Stimulated activated naive CD4-positive, alpha-beta T cell (primary cell): Measurements from ENCODE around the gene CD6.

Experiments used
- DNase-seq, 6 experiments: peaks; one replicate each; lab custom pipeline; 2025; lab: John Stamatoyannopoulos, UW

Gene CD6

DNA sequence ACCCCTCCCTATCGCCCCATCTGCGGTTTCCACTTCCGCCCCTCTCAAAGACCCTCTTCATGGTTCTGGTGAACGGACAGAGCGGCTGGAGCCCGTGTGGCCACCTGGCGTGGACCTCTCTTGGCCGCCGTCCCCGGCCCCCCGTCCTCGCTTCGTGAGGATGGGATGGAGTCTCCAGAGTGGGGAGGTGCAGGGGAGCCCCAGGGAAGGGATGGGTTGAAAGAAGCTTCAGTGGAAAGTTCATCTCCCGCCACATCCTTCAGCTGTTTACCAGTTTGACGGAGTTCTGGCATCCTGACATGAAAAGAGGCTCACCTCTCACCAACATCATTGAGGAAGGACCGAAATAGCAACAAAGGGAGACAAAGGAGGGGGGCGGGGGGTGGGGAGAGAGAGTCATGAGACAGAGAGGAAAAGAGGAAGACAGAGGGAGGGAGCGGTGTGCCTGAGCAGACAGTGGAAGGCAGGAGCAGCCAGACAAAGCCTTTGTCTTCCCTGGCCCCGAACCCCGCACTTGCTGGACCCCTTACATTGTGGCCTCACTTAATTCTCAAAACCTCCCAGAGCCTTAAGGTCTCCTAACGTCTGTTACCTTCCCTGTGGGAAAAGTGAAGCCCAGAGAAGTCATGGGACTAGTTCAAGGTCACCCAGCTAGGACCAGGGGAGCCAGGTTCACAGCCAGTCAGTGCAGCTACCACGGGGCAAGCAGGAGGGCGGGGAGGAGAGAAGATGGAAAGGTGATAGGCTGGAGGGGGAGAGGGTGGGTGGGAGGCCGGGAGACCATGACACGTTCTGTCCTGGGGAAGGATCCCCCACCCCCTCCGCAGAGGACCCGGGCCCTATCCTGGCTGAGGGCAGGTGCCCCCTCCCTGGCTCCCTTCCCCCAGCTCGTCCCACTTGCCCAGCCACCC is 54.9 kb downstream of the CD6 start:
- DNase-seq, result peak; percentile 69 to 92 (median 83)

DNA sequence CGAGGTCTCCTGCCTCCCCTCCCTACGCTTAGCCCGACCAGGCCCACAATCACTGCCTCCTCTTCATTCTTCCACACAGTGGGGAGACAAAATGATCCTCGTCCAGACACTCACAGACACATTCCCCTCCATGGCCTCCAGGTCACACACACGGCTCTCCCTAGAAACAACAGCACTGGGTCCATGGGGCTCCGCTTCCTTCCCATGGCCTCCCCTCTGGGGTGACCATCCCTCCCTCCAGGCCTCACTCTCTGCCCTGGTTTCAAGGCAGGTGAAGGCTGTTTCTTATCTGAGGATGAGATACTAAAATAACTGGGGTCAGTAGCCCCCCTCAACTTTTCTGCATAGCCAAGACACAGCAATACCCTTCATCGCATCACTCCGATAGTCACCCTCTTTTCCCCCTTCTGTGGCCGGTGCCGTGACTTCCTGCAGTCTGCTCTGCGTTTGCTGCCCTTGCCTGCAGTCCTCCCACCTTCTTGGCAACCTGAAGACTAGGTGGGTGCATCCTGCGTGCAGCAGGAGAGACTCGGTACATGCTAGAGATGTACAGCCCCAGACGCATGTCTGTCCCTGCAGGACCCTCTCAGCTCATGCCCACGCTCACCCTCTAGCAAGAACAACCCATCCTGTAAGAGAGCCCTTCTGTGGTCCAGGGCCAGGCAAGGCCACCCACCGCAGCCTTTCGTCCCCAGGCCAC is 55.8 kb downstream of the CD6 start:
- DNase-seq, result peak; percentile 14 to 59 (median 50)

DNA sequence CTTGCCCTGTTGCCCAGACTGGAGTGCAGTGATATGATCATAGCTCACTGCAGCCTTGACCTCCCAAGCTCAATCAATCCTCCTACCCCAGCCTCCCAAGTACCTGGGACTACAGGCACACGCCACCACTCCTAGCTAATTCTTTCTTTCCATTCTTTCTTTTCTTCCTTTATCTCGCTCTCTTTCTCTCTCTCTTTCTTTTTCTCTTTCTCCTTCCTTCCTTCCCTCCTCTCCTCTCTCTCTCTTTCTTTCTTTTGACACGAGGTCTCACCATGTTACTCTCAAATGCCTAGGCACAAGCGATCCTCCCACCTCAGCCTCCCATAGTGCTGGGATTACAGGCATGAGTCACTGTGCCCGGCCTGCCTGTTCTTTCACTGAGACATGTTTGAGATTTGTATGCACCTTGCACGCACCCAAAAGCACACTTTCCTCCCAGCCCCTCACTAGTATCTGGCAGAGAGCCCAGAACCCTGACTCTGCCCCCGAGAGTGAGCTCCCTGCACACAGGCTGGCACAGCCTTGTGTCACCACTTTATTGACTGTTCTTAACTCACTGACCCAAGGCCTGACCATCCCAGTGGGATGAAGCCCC is 56.8 kb downstream of the CD6 start:
- DNase-seq, result peak; percentile 27 to 56 (median 38)

DNA sequence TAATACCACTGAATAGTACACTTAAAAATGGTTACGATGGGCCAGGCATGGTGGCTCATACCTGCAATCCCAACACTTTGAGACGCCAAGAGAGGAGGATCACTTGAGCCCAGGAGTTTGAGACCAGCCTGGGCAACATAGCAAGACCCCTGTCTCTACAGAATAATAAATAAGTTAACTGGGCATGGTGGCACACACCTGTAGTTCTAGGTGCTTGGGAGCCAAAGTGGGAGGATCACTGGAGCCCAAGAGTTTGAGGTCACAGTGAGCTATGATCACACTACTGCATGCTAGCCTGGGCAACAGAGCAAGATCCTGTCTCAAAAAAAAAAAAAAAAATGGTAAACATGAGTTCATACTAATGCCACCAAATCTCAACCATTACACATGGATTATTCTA is 61.3 kb downstream of the CD6 start:
- no peak for DNase-seq

DNA sequence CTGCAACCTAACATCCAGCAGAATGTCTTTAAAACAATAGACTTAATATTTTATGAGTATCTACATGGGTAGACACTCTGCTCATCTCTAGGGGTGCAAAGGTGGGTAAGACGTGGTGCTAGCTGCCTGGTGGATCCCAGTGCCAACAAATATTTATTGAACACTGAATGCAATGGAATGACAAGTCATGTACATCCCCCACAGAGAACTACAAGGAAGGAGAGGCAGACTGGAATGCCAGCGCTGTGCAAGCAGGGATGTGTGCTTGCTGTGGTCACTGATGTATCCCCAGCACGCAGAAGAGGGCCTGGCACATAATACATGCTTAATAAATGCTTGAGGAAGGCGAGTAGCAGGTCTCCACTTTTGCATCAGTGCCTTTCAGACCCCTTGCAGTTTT is 61.9 kb downstream of the CD6 start:
- DNase-seq, result no peak

DNA sequence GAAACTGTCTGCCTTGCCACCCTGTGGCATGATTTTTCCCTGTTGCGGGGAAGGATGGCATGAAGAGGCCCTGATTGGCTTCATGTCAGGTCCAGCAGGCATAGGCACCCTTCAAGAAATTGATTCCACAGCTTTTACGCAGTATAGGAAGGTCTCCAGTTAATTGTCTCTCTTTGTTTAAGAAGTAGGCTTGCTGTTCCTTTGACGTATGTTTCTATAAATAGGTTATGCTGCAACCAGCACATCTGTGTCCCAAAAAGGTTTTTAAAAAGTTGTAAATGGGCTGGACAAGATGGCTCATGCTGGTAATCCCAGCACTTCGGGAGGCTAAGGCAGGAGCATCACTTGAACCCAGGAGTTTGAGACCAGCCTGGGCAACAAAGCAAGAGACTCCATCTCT is 62.6 kb downstream of the CD6 start:
- DNase-seq, result no peak

DNA sequence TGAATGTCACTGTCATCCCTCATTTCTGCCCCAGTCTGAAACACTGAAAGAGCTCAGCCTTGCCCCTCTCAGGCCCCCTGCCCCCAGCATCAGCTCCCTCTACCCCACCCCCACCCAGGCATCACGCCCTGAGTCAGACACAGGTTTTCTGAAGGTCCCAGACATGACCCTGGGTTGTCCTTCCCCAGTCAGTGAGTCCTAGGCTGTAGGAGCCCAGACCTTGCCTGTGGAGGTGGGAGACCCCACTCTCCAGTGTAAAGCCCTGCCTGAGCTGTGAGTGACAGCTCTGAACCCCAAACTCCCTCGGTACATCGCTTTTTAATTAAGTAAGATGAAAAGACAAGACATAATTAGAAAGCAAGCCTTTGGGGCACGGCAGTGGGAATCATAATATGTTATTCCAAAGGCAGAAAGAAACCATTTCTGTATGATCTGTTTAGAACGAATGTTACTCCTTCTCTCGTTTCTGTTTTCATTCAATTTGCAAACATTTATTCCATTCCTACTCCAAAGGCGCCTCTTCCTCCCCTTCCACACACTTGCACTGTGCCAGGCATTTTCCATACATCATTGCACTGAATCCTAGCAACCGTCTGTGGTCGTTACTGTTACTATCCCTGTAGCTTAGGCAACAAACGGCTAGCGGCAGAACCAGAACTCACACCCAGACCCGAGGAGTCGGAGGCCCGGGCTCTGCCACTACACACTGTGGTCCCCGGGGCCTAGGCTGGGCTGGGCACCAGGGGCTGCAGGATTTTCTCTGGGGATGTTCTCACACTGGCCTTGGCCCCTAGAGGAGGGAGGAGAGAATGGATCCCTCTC is 63.4 kb downstream of the CD6 start:
- no peak for DNase-seq

DNA sequence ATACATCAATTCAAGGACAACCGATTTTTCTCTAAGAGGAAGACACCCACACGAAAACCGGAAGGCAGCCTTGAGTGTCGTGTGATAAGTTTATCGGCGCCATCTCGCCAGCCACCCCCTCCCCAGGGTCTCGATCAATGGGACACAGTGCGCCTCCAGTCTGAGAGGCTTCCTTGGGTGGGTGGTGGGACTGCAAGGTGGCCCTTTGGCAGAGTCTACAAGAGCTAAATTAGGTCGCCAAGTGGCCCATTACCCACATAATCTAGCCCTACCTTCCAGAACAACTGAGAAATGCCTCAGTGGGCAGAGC is 64.0 kb downstream of the CD6 start:
- peak in 2 of 6 experiments; percentile 11 to 27 for DNase-seq

DNA sequence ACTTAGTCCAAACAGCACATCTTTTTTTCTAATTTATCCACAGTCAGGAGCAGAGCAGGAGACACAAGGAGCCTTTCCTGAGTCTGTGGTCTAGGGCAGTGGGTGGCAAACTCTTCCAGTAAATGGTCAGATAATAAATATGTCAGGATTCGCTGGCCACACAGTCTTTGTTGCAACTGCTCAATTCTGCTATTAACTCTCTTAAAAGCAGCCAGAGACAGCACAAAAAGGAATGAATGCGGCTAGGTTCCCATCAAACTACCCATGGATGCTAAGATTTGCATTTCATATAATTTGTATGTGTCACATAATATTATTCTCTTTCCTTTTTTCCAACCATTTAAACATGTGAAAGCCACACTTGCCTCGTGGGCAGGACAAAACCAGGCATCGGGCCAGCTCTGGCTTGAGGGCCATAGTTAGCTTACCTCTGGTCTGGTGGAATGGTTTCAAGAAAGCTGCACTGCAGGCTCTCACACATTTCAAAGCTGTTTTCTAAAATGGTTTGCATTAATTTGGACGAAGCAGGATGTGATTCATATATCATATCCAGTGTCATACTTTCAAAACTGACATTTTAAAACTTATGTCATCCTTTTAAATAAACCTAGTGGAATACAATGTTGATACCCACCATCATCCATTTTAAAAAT is 66.1 kb downstream of the CD6 start:
- DNase-seq, result no peak

DNA sequence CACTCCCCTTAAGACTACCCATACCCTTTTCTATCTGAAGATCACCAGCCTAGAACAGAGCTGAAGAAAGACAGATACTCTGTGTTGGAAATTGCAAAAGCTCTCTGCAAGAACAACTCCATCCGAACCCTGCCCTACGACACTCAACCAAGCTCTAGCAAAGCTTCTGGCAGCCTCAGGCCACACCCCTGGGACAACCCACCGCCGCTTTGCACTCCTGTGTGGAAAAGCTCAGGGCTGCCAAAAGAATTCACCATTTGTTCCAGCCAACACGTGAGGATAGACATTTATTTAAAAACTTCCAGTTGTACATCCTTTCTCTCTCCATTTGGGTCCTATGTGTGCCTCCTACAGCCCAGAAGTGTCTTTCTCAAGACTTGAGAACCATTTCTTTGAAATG is 68.4 kb downstream of the CD6 start:
- no peak for DNase-seq

DNA sequence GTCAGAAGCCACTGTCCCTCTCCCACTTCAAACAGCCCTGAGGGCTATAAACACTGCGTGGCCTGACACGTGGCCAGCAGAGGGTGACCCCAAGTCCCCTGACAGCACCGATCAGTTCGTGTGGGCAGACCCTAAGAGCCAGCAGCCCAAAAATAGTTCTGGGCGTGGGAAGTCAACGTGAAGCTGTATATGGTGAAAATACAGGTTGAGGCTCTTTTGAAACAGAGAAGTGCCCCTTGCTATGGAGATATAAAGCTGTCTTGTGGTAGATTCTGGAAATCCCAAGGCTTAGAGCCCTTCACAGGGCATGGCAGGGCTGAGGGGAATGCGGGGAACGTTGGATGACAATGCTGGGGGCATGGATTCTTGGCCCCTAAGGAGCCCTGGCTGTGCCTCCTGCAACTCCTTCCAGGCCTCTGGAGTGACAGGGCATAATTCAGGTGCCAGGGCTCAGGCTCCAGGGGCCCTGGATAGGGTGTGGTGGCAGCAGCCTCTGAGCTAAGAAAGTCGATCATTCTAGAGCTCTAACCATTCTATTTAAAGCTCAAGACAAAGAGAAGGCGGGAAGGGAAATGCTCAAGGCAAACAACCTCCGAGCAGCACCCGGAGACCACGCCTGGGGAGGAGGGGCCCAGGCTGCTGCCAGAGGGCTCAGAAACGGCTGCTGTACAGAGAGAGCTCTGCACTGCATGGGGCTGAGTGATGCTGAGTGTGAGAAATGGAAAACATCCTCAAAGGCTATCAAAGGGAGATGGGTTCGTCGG is 70.5 kb downstream of the CD6 start:
- peak; percentile 76 to 96 (median 88) for DNase-seq

DNA sequence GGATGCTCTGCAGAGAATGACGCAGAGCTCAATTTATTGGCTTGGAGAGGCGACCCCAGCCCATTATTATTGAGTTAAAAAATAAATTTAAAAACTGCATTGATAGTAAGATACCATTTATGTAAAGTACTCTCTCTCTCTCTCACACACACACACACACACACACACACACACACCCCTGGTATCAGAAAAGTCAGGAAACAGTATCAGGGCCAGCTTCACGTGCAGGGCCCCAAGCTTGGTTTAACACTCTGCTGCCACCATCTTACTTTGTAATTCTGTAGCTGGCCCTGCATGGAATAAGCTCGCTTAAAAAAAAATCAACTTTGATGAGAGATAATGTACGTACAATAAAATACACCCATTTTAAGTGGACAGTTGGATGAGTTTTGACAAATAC is 71.1 kb downstream of the CD6 start:
- DNase-seq, result no peak

DNA sequence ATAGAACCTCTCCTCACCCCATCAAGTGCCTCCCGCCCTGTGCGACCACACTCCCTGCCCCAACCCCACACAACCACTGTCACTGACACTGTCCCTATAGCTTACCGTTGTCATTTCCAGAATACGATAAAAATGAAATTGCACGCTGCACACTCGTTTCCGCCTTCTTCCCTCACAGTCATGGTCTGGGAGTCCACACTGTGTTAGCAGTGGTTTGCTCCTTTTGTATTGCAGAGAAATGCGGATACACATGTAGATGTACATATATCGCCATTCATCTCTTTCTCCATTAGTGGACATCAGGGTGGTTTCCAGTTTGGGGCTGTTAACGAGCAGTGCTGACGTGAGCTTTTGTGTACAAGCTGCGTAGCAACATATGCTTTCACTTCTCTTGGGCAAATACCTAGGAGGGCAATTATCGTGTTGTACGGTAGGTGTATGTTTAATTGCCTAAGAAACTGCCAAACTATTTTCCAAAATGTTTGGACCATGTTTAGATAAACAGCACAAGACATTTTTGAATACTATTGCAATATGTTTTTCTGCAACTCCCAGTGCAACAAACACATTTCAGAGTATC is 71.6 kb downstream of the CD6 start:
- no peak for DNase-seq

DNA sequence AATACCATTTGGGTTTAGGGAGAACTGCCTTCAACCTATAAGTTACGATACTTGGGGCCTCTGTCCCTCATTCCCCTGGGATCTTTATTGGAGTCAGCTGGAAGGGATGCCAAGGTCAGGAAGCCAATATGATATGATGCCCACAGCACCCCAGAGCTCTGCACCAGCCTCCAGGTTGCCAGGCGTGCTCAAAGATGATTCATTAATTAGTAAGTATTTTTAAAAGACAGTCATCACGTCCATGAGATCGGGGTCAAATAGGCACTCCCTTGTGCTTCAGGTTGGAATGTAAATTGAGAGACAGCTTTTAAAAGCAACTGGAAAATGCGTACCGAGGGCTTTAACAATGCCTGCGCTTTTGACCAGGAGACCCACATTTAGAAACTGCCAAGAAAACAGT is 73.8 kb downstream of the CD6 start:
- DNase-seq, result no peak

DNA sequence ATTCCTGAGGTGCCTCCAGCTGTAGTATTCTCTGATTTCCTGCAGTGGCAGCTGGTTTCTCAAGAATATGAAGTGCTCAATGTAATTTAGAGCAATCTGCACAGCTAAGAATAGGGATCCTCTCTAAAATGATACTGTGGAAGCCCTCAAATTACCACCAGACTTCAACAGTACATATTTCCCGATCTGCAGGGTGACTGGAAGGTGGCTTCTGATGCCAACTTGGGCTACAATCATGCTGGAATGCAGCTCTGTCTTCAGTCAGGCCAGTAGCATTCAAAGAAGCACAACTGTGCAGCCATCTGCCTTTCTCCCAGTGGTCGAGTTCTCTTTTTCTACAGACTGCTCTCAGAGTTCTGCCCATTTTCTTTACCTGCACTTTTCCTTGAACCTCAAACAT is 75.4 kb downstream of the CD6 start:
- DNase-seq, result no peak

DNA sequence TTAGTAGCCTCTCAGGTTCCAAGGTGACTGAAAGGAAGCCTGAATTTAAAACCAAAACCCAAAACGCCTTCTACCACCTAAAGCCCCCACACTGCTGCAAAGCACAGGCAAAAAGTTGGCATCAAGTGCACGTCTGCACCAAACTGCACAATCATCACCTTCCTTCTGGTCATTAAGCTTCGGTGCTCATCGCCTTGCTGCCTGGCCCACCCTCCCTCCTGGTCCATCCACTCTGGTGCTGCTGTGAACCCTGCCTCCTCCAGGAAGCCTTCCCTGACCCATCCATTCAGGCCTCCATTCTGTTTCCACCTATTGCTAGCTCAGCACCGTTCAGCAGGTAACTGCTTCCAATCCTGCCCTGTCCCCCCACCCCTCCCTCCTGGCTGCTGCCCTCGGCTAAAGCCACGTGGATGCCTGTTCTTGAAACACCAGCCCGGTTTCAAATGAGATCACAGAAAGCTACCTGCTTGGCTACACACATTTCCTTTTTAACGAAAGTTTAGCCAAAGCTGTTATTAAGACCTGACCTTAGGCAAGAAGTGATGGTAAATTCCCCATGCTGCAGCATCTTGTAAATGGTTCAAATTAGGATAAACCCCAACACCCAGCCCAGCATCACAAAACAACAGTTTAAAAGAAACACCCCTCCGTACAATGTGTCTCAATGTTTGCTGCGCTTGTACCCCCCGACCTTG is 77.0 kb downstream of the CD6 start:
- no peak for DNase-seq

DNA sequence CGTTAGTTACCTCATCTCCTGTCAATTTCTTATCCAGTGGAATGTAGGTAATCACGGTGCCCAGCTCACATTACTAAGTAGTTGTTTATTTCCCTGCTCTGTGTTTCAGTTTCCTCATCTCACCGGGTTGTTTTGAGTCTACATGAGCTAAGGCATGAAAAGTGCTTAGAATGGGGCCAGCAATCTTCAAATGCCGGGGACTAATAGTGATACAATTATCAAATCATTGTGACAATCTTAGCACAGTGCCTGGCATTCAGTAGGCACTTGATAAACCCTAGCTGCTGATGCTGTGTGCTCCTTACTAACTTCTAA is 77.5 kb downstream of the CD6 start:
- DNase-seq, result no peak

DNA sequence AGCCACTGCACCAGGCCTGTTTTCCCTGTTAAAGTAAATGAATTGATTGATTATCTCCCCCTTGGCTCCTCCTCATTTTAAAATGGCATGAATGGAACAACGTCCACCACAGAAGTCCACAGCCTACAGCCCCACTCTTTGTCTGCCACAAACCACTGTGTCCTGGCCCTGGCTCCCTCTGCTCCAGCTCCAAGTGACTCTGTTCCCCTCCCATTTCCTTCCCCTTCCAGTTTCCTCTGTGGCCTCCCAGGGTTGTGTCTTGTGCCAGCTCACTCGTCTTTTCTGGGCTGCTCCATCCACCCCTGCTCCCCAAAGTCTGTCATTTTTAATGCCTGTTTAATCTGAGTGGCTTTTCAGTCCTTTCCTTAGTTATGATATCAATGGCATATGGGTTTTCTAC is 78.4 kb downstream of the CD6 start:
- DNase-seq, result no peak

DNA sequence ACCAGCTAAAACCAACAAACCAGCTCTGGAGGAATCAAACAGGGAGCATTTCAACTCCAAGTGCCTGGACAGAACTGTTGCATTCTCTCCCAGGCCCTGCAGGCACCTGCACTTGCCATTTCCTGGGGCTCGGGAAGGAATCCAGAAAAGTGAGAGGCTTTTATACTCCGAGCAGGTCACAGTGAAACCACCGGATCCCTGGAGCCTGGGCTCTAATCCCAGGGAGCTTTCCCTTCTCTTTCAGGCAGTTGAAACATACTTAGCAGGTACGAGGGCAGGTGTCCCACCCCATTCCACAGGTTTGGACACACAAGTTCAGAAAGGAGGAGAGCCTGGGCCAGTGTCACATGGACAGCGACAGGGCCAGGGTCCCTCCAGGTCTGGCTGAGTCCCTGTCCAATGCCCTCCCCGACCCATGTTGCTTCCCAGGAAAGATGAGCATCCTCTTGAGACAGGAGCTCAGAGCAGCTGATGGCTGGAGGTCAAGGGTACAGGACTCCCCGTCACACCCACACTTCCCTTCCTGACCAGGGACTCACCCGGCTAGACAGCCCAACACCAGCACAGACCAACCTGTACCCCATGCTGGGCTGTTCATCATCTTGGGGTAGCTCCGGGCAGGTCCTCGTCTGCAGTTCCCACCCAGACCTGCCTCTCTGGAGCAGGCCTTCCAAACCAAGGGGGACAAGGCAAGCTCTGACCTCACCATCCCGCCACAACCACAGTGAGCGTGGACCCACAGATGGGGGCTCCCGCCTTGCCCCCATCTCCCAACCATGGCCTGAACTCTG is 80.9 kb downstream of the CD6 start:
- DNase-seq, result no peak
